HG03460 (cell line): ENCODE data around the gene PHOSPHO2.
"Not testable (repeated sequence)": the region's sequence is repeated elsewhere in the genome, so short reads cannot be mapped to it uniquely, and the experiment has no call there.

Source experiments
- ATAC-seq: cut with Tn5 transposase; IDR thresholded peaks from one replicate; pipeline ENCODE4 v1.9.1; 2021; ENCODE audit not compliant: unreplicated experiment

Gene PHOSPHO2

DNA sequence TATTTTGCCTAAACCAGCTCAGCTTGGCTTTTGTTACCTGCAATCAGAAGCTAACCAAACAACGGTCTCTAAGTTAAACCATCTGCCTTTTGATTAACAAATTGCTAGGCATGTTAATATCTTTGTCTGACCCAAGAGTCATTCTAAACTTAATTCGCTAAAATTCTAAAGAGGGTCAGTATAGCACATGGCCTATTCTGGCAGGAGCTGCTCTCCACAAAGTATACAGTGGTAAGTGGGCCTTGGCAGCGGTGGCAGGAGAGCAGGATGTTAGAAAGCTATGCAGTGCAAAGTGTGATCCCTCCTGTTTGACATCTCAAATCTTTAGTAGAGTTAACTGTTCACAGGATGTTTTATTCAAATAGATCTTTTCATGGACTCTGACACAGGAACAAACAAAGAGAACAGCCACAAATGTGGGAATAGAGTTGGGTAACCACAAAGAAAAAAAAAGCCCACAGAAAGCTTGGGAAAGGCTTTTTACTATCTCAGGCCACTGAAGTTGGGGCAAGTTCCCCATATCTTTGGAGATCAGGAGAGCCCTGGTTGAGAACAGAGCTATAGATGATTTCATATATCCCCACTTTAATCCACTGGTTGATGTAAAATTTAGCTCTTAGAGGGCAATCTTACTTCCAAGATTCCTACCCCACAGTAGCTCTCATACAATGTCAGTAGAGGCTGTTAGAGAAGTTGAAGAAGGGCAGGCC, 10.7 kb upstream of the PHOSPHO2 start:
- ATAC-seq = no peak

DNA sequence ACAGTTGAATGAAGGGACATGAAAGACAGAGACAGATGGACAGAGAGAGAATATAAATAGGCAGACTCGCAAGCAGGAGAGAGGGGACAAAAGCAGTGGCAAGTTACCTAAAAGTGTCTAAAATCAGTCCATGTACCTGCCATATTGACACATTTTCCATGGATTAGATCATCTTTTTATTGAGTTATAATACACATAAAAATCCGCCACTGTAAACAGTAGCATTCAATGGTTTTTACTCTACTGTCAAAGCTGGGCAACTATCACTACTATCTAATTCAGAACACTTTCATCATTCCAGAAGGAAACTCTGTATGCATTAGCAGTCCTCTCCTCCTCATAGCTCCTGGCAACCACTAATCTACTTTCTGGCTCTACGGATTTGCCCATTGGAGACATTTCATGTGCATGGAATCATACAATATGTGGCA, 10.1 kb upstream of the PHOSPHO2 start:
- no peak for ATAC-seq

- ATAC-seq = not testable (repeated sequence)
Measured at GRCh38 chr2:169684712-169685111, 9.6 kb upstream of the PHOSPHO2 start.

DNA sequence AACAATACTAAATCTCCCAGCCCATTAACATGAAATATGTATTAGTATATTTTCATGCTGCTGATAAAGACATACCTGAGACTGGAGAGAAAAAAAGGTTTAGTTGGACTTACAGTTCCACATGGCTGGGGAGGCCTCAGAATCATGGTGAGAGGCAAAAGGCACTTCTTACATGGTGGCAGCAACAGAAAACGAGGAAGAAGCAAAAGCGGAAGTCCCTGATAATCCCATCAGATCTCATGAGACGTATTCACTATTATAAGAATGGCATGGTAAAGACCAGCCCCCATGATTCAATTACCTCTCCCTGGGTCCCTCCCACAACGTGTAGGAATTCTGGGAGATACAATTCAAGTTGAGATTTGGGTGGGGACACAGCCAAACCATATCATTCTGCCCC, 7.4 kb upstream of the PHOSPHO2 start:
- ATAC-seq = not testable (repeated sequence)

- not testable (repeated sequence) for ATAC-seq
Measured at GRCh38 chr2:169687943-169688342, 6.3 kb upstream of the PHOSPHO2 start.

GRCh38 chr2:169690958-169691357, 3.3 kb upstream of the PHOSPHO2 start:
- ATAC-seq = no peak

GRCh38 chr2:169692718-169693117, 1.6 kb upstream of the PHOSPHO2 start:
- no peak for ATAC-seq

DNA sequence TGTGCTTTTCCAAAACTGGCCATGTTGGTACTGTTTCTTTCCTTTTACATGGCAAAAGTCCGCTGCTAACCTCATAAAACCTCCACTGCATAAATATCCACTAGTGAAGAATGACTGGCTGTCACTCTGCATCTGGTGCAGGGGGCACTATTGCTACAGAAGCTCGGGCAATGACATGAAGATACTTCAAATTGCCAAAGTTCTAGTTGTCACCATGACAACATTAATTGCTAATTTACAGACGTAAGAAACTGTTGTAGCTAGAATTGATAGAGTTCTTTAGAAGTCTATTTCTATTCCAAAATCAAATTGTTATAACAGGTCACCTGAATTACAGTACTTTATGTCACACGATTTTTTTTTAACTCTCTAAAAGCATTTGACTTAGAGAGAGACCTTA, 909 bp upstream of the PHOSPHO2 start:
- no peak for ATAC-seq

DNA sequence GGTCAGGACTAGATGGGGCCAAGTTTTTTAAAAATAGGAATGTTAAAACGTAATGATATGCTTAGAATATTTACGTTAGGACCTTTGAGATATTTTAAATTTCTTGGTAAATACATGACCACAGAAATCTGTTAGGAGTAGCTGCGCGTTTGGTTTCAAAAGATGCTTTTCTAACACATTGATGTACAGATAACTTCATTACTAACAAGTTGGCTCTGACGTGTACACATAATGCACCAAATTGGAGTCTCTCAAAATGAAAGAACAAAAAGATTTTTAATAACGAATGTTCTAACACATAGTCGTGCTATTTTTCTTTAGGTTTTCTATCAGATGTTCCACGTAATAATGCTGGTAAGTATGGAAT, 608 bp downstream of the PHOSPHO2 start:
- no peak for ATAC-seq

GRCh38 chr2:169696381-169696780, 2.1 kb downstream of the PHOSPHO2 start:
- no peak for ATAC-seq

- not testable (repeated sequence) for ATAC-seq
Measured at GRCh38 chr2:169699173-169699572, 4.9 kb downstream of the PHOSPHO2 start.

- ATAC-seq = no peak
Measured at GRCh38 chr2:169702996-169703395, 8.7 kb downstream of the PHOSPHO2 start.

GRCh38 chr2:169704160-169704708, 10.0 kb downstream of the PHOSPHO2 start:
- ATAC-seq = no peak

GRCh38 chr2:169705927-169706326, 11.7 kb downstream of the PHOSPHO2 start:
- ATAC-seq = no peak

- ATAC-seq = no peak
Measured at GRCh38 chr2:169707626-169708025, 13.4 kb downstream of the PHOSPHO2 start.

DNA sequence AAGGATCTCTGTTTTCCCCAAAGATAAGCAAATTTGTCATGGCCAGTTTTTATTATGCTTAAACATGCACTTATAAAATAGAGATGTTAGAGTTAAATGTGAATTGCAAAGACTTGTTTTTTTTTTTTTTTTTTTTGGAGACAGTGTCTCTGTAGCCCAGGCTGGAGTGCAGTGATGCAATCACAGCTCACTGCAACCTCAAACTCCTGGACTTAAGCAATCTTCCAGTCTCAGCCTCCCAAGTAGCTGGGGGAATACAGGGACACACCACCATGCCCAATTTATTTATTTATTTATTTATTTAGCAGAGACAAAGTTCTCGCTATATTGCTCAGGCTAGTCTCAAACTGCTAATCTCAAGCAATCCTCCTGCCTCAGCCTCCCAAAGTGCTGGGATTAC, 15.1 kb downstream of the PHOSPHO2 start:
- no peak for ATAC-seq

DNA sequence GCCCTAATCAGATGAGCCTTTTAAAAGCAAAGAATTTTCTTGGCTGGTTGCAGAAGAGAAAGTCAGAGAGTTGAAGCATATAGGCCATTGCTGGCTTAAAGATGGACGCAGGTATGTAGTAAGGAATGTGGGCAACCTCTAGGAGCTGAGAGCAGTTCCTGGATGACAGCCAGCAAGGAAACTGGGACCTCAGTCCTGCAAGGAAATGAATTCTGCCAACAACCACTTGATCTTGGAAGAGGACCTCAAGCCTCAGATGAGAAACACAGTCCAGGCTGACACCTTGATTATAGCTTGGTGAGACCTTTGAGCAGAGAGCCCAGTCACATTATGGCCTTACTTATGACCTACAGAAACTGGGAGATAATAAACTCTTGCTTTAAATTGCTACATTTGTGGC, 15.7 kb downstream of the PHOSPHO2 start:
- no peak for ATAC-seq

DNA sequence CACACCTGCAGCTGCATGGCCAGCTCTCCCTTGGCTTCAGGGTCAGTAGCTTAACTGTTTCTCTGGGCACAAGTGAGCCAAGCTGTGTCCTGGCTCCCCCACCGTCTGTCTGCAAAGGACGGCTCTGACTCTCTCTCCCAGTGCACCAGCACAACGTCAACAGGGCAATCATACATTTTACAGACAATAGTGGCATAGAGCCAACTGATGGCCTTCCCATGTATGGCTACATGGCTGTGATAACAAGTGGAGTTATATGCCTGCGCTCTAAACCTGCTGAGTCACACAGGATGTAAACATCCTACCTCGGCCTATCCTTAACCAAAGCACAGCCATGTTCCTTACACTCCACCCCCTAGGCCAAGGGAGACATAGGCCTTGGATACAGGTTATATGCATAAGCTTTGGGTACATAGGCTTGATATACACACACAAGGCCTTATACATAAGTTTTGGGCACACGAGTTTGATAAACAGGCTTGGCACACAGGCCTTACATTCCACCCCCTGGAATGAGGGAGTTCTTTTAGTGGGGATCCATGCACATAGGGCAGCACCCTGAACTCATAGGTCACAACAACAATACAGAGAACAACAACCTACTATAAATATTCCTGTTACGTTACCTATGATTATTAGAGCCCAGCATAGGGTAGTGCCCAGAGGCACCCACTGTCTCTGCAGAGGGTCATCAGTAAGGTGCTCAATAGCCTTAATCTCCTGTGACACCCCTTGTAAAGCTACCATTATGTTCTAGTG, 17.7 kb downstream of the PHOSPHO2 start:
- no peak for ATAC-seq

DNA sequence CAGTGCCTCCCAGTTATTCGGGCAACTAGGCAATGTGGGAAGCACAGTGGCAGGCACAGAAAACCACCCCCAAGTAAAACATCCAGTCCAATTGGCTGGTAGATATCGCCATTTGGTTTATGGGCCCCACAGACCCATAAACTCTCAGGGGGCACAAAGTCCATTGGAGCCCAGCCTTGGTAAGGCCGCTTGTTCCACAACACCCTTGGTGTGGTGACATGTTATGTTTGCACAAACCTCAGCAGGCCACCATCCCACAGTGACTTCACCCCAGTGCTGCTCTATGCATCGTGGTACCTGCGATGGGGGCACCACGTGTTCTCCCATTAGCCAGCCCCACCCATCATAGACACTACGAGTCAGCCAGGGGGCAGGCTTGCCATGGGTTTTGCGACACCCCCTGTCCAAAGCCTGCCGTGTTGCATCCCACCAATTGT, 18.5 kb downstream of the PHOSPHO2 start:
- ATAC-seq = no peak

DNA sequence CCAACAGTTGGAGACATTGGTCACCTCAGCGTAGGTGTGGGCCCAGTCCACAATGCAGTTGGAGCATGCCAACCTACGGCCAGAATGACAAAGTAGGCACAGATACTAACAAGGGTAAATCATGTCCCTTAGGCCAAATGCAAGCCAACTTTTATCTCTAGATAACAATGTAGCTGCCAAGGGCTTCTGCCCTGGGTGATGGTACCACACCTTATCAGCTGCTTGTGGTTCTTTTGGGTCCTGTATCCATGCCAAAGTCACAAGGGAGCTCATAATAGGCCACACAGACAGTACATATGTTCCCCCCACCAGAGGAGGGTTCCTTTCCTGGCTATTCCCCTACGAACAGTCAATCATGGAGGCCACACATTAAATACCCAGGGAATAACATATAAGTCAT, 19.1 kb downstream of the PHOSPHO2 start:
- ATAC-seq = no peak

- no peak for ATAC-seq
Measured at GRCh38 chr2:169714699-169715098, 20.4 kb downstream of the PHOSPHO2 start.
